Stimulated activated CD4-positive, alpha-beta T cell treated with anti-CD3 and anti-CD28 coated beads, Interleukin-12 subunit alpha, Interleukin-12 subunit beta, amount 100 ng/mL, for 24 hours (primary cell): ENCODE results near the gene STON1.
"Not testable (repeated sequence)": the region's sequence is repeated elsewhere in the genome, so short reads cannot be mapped to it uniquely, and the experiment has no call there.

Experiments used
- DNase-seq, 2 experiments: peaks; one replicate each; pipeline ENCODE4 v3.0.0-alpha.2; 2020; ENCODE audit warnings: low read depth in 2 of 2

The STON1 gene

GRCh38 chr2:48530033-48530811, at the start of gene STON1:
Gene STON1 (plus strand): TSS chr2:48530154. CDS start chr2:48580634, 50,480 bp downstream.
- DNase-seq: peak in 1 of 2 experiments; percentile 5

- DNase-seq: no peak
Measured at GRCh38 chr2:48480526-48480925, 49.4 kb upstream of the STON1 start.

GRCh38 chr2:48482313-48482712, 47.6 kb upstream of the STON1 start:
- no peak for DNase-seq

GRCh38 chr2:48482769-48483168, 47.2 kb upstream of the STON1 start:
- no peak for DNase-seq

- no peak for DNase-seq
Measured at GRCh38 chr2:48483506-48483905, 46.4 kb upstream of the STON1 start.

- DNase-seq: no peak
Measured at GRCh38 chr2:48483916-48484315, 46.0 kb upstream of the STON1 start.

- no peak for DNase-seq
Measured at GRCh38 chr2:48488545-48488944, 41.4 kb upstream of the STON1 start.

- no peak for DNase-seq
Measured at GRCh38 chr2:48496849-48497248, 33.1 kb upstream of the STON1 start.

- no peak for DNase-seq
Measured at GRCh38 chr2:48504647-48505327, 25.2 kb upstream of the STON1 start.

- no peak for DNase-seq
Measured at GRCh38 chr2:48507111-48507510, 22.8 kb upstream of the STON1 start.

GRCh38 chr2:48508461-48509124, 21.4 kb upstream of the STON1 start:
- no peak for DNase-seq

GRCh38 chr2:48510329-48510728, 19.6 kb upstream of the STON1 start:
- no peak for DNase-seq

GRCh38 chr2:48511849-48512470, 18.0 kb upstream of the STON1 start:
- DNase-seq: no peak

GRCh38 chr2:48512571-48512970, 17.4 kb upstream of the STON1 start:
- DNase-seq: no peak

GRCh38 chr2:48514348-48515003, 15.5 kb upstream of the STON1 start:
- no peak for DNase-seq

GRCh38 chr2:48515513-48515985, 14.4 kb upstream of the STON1 start:
- DNase-seq: no peak

GRCh38 chr2:48519593-48519992, 10.4 kb upstream of the STON1 start:
- DNase-seq: no peak

GRCh38 chr2:48524756-48525155, 5.2 kb upstream of the STON1 start:
- not testable (repeated sequence) for DNase-seq

GRCh38 chr2:48525269-48525943, 4.5 kb upstream of the STON1 start:
- DNase-seq: no peak

GRCh38 chr2:48527226-48527885, 2.6 kb upstream of the STON1 start:
- DNase-seq: no peak
